GM12878 (cell line): ENCODE results near the gene BCCIP. TPM values are rescaled to one million over a fixed set of nuclear protein-coding genes. Genes with fewer than 3 reads are reported as not detected.

Experiments
- ATAC-seq: fragments of 200-7000 bp; cut with Tn5 transposase; 3 replicates; pipeline ENCODE4 v1.9.1; 2020; ENCODE audit warnings: mild to moderate bottlenecking, moderate library complexity
- BruUV-seq: library from RNA; stranded (reverse); fragments of 400-500 nt; replicated peaks from 2 replicates; lab custom pipeline; 2021; lab: Mats Ljungman, UMichigan
- CTCF ChIA-PET: fragments of 300-600 bp; sonication (Branson Sonifier 250); formaldehyde crosslinking; extraction: SDS; loops from one replicate; lab custom pipeline; 2021; ENCODE audit warnings: inconsistent platforms; lab: Yijun Ruan, JAX
- POLR2A ChIA-PET: fragments of 350-600 bp; formaldehyde crosslinking; extraction: SDS; loops from one replicate; lab custom pipeline; 2021; ENCODE audit warnings: inconsistent platforms; lab: Charles Lee
- RAD21 ChIA-PET: fragments of 300-600 bp; sonication (Branson Sonifier 250); formaldehyde crosslinking; loops from one replicate; lab custom pipeline; 2023; ENCODE audit warnings: antibody characterized with exemption; ENCODE audit not compliant: unreplicated experiment; lab: Charles Lee
- SMC1A ChIA-PET: fragments of 300-600 bp; sonication (Branson Sonifier 250); formaldehyde crosslinking; loops from one replicate; lab custom pipeline; 2023; ENCODE audit not compliant: unreplicated experiment, uncharacterized antibody; lab: Charles Lee
- DNase-seq: peaks from one replicate; pipeline ENCODE4 v3.0.0-alpha.2; 2011; ENCODE audit warnings: low read depth, low spot score
- FAIRE-seq: peaks from 3 replicates; lab custom pipeline; 2011; peaks lifted over from hg19 to GRCh38; lab: Jason Lieb, UNC
- H2AFZ ChIP-seq: 2 replicates; pipeline ENCODE4 v1.6.0; 2011; ENCODE audit warnings: low read depth, low read length, control low read depth; ENCODE audit not compliant: control insufficient read depth
- H3K27ac ChIP-seq: 2 replicates; pipeline ENCODE4 v1.5.1; 2011; ENCODE audit warnings: control low read depth; ENCODE audit not compliant: control insufficient read depth, insufficient read depth
- H3K27me3 ChIP-seq, 2 experiments: replicated peaks in 1 of 2; 2 replicates each; pipeline versions ENCODE4 v1.6.0 to v1.6.1; 2011; ENCODE audit warnings: low read length in 1 of 2; ENCODE audit not compliant: control insufficient read depth in 2 of 2, insufficient read depth in 2 of 2
- H3K36me3 ChIP-seq, 2 experiments: 2 replicates each; pipeline ENCODE4 v1.5.1; 2011; ENCODE audit warnings: low read length in 1 of 2; ENCODE audit not compliant: control insufficient read depth in 2 of 2, insufficient read depth in 2 of 2
- H3K4me1 ChIP-seq: 2 replicates; pipeline ENCODE4 v1.6.1; 2011; ENCODE audit warnings: mild to moderate bottlenecking, low read length, moderate library complexity, mixed read lengths; ENCODE audit not compliant: control insufficient read depth, insufficient read depth
- H3K4me2 ChIP-seq: 2 replicates; pipeline ENCODE4 v1.6.0; 2011; ENCODE audit warnings: control low read depth; ENCODE audit not compliant: control insufficient read depth, insufficient read depth
- H3K4me3 ChIP-seq: fragments of 200-600 bp; sonication (generic); 2 replicates; pipeline ENCODE4 v1.5.1; 2016
- H3K79me2 ChIP-seq: 2 replicates; pipeline ENCODE4 v1.6.0; 2011; ENCODE audit warnings: low read length; ENCODE audit not compliant: control insufficient read depth, insufficient read depth
- H3K9ac ChIP-seq: 2 replicates; pipeline ENCODE4 v1.8.0; 2011; ENCODE audit warnings: low read length, control low read depth, mixed read lengths; ENCODE audit not compliant: control insufficient read depth, insufficient read depth
- H3K9me3 ChIP-seq: replicated peaks from 3 replicates; pipeline ENCODE4 v1.5.1; 2011; ENCODE audit warnings: mild to moderate bottlenecking, low read length; ENCODE audit not compliant: control insufficient read depth, insufficient read depth
- H4K20me1 ChIP-seq: 2 replicates; pipeline ENCODE4 v1.6.0; 2011; ENCODE audit not compliant: control insufficient read depth, insufficient read depth
- ASH2L ChIP-seq: fragments of 300-600, 200-600 bp; sonication (generic); IDR thresholded peaks from 2 replicates; pipeline ENCODE4 v1.6.1; 2017; ENCODE audit warnings: low read depth, mild to moderate bottlenecking, borderline replicate concordance
- BCL11A ChIP-seq: IDR thresholded peaks from 2 replicates; pipeline ENCODE4 v1.6.1; 2011; ENCODE audit warnings: low read depth, low read length
- CREM ChIP-seq: IDR thresholded peaks from 2 replicates; pipeline ENCODE4 v1.6.1; 2014; ENCODE audit warnings: antibody characterized with exemption, low read depth
- MEF2A ChIP-seq: IDR thresholded peaks from 2 replicates; pipeline ENCODE4 v1.6.1; 2011; ENCODE audit warnings: low read depth, mild to moderate bottlenecking, low read length, moderate library complexity; ENCODE audit not compliant: insufficient read depth
- MEF2B ChIP-seq: fragments of 450-650 bp; IDR thresholded peaks from 2 replicates; pipeline ENCODE4 v1.6.1; 2018; ENCODE audit warnings: mild to moderate bottlenecking, moderate library complexity; ENCODE audit not compliant: partially characterized antibody, poor library complexity, severe bottlenecking
- RBBP5 ChIP-seq: fragments of 200-600 bp; sonication (generic); conservative IDR thresholded peaks from 2 replicates; pipeline ENCODE4 v1.6.1; 2016
- YY1 ChIP-seq: IDR thresholded peaks from 2 replicates; pipeline ENCODE4 v1.6.1; 2011; ENCODE audit warnings: low read depth, mild to moderate bottlenecking, low read length
- ZBED1 ChIP-seq: IDR thresholded peaks from 2 replicates; pipeline ENCODE4 v1.6.1; 2016; ENCODE audit warnings: borderline replicate concordance
- ZNF274 ChIP-seq: IDR thresholded peaks from one replicate; pipeline ENCODE4 v1.8.0; 2011; ENCODE audit not compliant: insufficient read length, insufficient read depth
- ZNF384 ChIP-seq: IDR thresholded peaks from 2 replicates; pipeline ENCODE4 v1.6.1; 2012; ENCODE audit warnings: low read depth, mild to moderate bottlenecking, low read length, improper control_type of control experiment, borderline replicate concordance
- WGBS: methylation state at CpG from one replicate; pipeline ENCODE4 v1.1.6; 2016; ENCODE audit warnings: low lambda C conversion rate; ENCODE audit not compliant: insufficient replicate concordance, insufficient coverage; ENCODE audit errors: missing lambda C conversion rate; 5-methylcytosine and 5-hydroxymethylcytosine counted together
- in situ Hi-C: fragments of 300-500 bp; cut with MboI; formaldehyde crosslinking; loops from 9 replicates; pipeline ENCODE4 v1.14.3; 2018; ENCODE audit warnings: mixed read lengths
- intact Hi-C: fragments of 100-400 bp; cut with micrococcal nuclease; formaldehyde crosslinking; loops from one replicate; pipeline ENCODE4 v1.14.2; 2022; ENCODE audit not compliant: unreplicated experiment
- polyA plus RNA-seq, 11 experiments: library from polyadenylated mRNA; depleted of rRNA in 4 of 11; unstranded in 6 of 11; stranded (reverse) in 5 of 11; fragments of >200 nt; fragmentation: Nextera tagmentation in 4 of 11; fragmentation: Illumina TruSeq in 1 of 11; extraction: Ambion mirVana in 4 of 11; extraction: Trizol in 1 of 11; gene quantifications; 1 replicate in 1 of 11; 2 replicates in 10 of 11; pipeline versions ENCODE4 v1.2.1 to v1.2.3, GENCODE V29; 2011 to 2016; ENCODE audit warnings: inconsistent platforms in 2 of 11, missing spikeins in 2 of 11, low read depth in 1 of 11
- total RNA-seq, 4 experiments: library from RNA; depleted of rRNA in 3 of 4; stranded (reverse); fragments of >200 nt in 3 of 4; fragmentation: Illumina TruSeq in 1 of 4; extraction: Trizol in 1 of 4; gene quantifications; 2 replicates each; pipeline versions ENCODE4 v1.2.1 to v1.2.3, GENCODE V29; 2013 to 2021
- TF ChIP-seq, protein P1 (sequence below): IDR thresholded peaks from 2 replicates; pipeline ENCODE4 v1.6.1; 2011; ENCODE audit warnings: mild to moderate bottlenecking, low read depth, low read length, moderate library complexity; ENCODE audit not compliant: insufficient replicate concordance
- TF ChIP-seq, protein P2 (sequence below): IDR thresholded peaks from 2 replicates; pipeline ENCODE4 v1.6.1; 2011; ENCODE audit warnings: low read depth, low read length, improper control_type of control experiment, borderline replicate concordance
- TF ChIP-seq, protein P3 (sequence below): fragments of 450-650 bp; IDR thresholded peaks from 2 replicates; pipeline ENCODE4 v1.6.1; 2017; ENCODE audit warnings: mild to moderate bottlenecking

The BCCIP gene
- total and polyA plus RNA-seq, 10 of the 15 experiments (the other 5 are each of a cell fraction or from before 2014, with no cell fraction given): 61.2 to 225 (median 127) TPM

DNA sequence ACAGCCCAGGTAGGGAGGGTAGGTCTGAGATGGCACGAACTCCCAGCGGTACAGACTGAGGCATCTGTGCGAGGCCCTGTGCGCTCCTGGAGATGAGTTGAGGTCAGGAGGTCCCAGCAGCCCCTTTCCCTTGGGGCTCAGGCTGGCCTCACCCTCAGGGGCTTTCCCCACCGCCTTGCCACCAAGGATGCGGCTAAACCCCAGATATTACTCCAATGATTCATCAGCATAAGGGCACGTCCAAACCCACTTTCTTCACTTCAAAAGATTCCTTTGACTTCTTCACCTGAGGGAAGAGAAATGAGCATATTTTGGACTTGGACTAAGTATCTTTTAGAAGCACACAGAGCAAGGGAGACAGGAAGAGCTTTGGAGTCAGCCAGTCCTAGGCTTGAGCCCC, 20.6 kb upstream of the BCCIP start:
- H3K9me3 ChIP-seq: no peaks in the 10 kb centered on the region
- SMC1A ChIA-PET: no interaction called here
- RAD21 ChIA-PET: no interaction called here
- H3K4me3 ChIP-seq: no peak overlapping the region
- H3K79me2 ChIP-seq: no peaks in the 10 kb centered on the region
- H2AFZ ChIP-seq: no peak overlapping the region
- ATAC-seq: peak; percentile 58
- H3K9ac ChIP-seq: no peak overlapping the region
- TF ChIP-seq ZBED1 (no peak), YY1 (no peak), RBBP5 (no peak), MEF2A (no peak), CREM (no peak), ASH2L (no peak), ZNF274 (no peak), ZNF384 (no peak), MEF2B (no peak), BCL11A (no peak)
- TF ChIP-seq, protein P1, sequence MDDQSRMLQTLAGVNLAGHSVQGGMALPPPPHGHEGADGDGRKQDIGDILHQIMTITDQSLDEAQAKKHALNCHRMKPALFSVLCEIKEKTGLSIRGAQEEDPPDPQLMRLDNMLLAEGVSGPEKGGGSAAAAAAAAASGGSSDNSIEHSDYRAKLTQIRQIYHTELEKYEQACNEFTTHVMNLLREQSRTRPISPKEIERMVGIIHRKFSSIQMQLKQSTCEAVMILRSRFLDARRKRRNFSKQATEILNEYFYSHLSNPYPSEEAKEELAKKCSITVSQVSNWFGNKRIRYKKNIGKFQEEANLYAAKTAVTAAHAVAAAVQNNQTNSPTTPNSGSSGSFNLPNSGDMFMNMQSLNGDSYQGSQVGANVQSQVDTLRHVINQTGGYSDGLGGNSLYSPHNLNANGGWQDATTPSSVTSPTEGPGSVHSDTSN: no peak
- TF ChIP-seq, protein P2, sequence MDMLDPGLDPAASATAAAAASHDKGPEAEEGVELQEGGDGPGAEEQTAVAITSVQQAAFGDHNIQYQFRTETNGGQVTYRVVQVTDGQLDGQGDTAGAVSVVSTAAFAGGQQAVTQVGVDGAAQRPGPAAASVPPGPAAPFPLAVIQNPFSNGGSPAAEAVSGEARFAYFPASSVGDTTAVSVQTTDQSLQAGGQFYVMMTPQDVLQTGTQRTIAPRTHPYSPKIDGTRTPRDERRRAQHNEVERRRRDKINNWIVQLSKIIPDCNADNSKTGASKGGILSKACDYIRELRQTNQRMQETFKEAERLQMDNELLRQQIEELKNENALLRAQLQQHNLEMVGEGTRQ: no peak
- TF ChIP-seq, protein P3, sequence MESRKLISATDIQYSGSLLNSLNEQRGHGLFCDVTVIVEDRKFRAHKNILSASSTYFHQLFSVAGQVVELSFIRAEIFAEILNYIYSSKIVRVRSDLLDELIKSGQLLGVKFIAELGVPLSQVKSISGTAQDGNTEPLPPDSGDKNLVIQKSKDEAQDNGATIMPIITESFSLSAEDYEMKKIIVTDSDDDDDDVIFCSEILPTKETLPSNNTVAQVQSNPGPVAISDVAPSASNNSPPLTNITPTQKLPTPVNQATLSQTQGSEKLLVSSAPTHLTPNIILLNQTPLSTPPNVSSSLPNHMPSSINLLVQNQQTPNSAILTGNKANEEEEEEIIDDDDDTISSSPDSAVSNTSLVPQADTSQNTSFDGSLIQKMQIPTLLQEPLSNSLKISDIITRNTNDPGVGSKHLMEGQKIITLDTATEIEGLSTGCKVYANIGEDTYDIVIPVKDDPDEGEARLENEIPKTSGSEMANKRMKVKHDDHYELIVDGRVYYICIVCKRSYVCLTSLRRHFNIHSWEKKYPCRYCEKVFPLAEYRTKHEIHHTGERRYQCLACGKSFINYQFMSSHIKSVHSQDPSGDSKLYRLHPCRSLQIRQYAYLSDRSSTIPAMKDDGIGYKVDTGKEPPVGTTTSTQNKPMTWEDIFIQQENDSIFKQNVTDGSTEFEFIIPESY: no peak
- H3K27ac ChIP-seq: no peak overlapping the region
- in situ Hi-C loops (no loop called here), intact Hi-C loops (no loop called here)
- BruUV-seq: no TSS peak
- H3K4me2 ChIP-seq: no peak overlapping the region
- WGBS: 22% methylated on average over 7 of the region's 7 CpGs
- CTCF ChIA-PET: no interaction called here
- H3K36me3 ChIP-seq: peaks cover 3 to 12% of the 10 kb centered on the region in 2 experiments
- DNase-seq: no peak
- no peak for FAIRE-seq
- H4K20me1 ChIP-seq: no peaks in the 10 kb centered on the region
- POLR2A ChIA-PET: interaction anchor here (0.6 kb wide), 1 partner anchor 12 kb away, joined by 7 read pairs; no protein-coding TSS in a partner anchor
- H3K4me1 ChIP-seq: no peaks in the 10 kb centered on the region
- no peaks in the 10 kb centered on the region for H3K27me3 ChIP-seq
